Muscle layer of colon (tissue), 2 donors: ENCODE data around the gene MYO5B.

Source experiments
- H3K27ac ChIP-seq: one replicate; pipeline ENCODE4 v1.7.0; 2013; ENCODE audit warnings: low read depth, mild to moderate bottlenecking, low read length, moderate library complexity
- H3K27me3 ChIP-seq, 2 donors: one replicate each; pipeline ENCODE4 v1.7.0; 2013; ENCODE audit warnings: low read length in 2 of 2, mild to moderate bottlenecking in 2 of 2; ENCODE audit not compliant: insufficient read depth in 2 of 2, control insufficient read depth in 1 of 2
- H3K36me3 ChIP-seq: one replicate; pipeline ENCODE4 v1.7.0; 2013; ENCODE audit warnings: mild to moderate bottlenecking, low read length; ENCODE audit not compliant: insufficient read depth
- H3K4me1 ChIP-seq: one replicate; pipeline ENCODE4 v1.7.0; 2013; ENCODE audit warnings: mild to moderate bottlenecking, low read length; ENCODE audit not compliant: insufficient read depth
- H3K4me3 ChIP-seq, 2 donors: one replicate each; pipeline ENCODE4 v1.7.0; 2013; ENCODE audit warnings: low read length in 2 of 2, low read depth in 1 of 2, mild to moderate bottlenecking in 1 of 2, moderate library complexity in 1 of 2
- H3K9ac ChIP-seq: one replicate; pipeline ENCODE4 v1.7.0; 2013; ENCODE audit warnings: low read length
- H3K9me3 ChIP-seq: one replicate; pipeline ENCODE4 v1.7.0; 2013; ENCODE audit warnings: mild to moderate bottlenecking, low read length
- donor health status: abdominal sarcoma.
- donor health status: Adenocarcinoma of cecum.

MYO5B gene

GRCh38 chr18:49833814-49834213, 361.1 kb downstream of the MYO5B start:
- H3K27me3 ChIP-seq = no peaks in the 10 kb centered on the region
- H3K27ac ChIP-seq = no peak overlapping the region
- H3K9me3 ChIP-seq = no peaks in the 10 kb centered on the region
- H3K4me3 ChIP-seq = no peak overlapping the region
- no peaks in the 10 kb centered on the region for H3K4me1 ChIP-seq
- H3K9ac ChIP-seq = no peak overlapping the region
- H3K36me3 ChIP-seq = no peaks in the 10 kb centered on the region

DNA sequence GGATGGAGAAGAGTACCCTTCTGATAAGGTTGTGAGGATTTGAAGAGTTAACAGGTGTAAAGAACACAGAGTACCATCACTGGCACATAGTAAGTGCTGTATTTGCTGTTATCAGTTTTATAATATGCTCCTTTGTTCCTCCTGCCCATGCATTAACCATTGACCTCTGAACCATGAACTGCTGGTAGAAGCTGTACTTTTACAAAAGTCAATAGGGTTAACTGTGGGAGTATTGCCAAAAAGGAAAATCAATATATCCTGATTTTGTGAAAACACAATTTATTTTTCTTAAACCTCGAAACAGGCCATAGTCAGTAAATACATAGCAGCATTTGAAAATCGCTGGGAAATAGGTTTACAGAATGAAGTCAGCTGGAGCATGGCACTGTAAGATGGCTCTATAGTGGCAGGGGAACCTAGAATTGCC, 362.7 kb downstream of the MYO5B start:
- Histone ChIP-seq H3K27me3 (no peaks in the 10 kb centered on the region), H3K4me3 (no peak overlapping the region), H3K36me3 (no peaks in the 10 kb centered on the region), H3K4me1 (no peaks in the 10 kb centered on the region), H3K9ac (no peak overlapping the region), H3K27ac (no peak overlapping the region), H3K9me3 (no peaks in the 10 kb centered on the region)

- H3K27me3 ChIP-seq = no peaks in the 10 kb centered on the region
- H3K36me3 ChIP-seq = no peaks in the 10 kb centered on the region
- H3K4me3 ChIP-seq = no peak overlapping the region
- H3K27ac ChIP-seq = no peak overlapping the region
- H3K4me1 ChIP-seq = no peaks in the 10 kb centered on the region
- no peaks in the 10 kb centered on the region for H3K9me3 ChIP-seq
- H3K9ac ChIP-seq = no peak overlapping the region
Observed at GRCh38 chr18:49827996-49828395, 367.0 kb downstream of the MYO5B start.

DNA sequence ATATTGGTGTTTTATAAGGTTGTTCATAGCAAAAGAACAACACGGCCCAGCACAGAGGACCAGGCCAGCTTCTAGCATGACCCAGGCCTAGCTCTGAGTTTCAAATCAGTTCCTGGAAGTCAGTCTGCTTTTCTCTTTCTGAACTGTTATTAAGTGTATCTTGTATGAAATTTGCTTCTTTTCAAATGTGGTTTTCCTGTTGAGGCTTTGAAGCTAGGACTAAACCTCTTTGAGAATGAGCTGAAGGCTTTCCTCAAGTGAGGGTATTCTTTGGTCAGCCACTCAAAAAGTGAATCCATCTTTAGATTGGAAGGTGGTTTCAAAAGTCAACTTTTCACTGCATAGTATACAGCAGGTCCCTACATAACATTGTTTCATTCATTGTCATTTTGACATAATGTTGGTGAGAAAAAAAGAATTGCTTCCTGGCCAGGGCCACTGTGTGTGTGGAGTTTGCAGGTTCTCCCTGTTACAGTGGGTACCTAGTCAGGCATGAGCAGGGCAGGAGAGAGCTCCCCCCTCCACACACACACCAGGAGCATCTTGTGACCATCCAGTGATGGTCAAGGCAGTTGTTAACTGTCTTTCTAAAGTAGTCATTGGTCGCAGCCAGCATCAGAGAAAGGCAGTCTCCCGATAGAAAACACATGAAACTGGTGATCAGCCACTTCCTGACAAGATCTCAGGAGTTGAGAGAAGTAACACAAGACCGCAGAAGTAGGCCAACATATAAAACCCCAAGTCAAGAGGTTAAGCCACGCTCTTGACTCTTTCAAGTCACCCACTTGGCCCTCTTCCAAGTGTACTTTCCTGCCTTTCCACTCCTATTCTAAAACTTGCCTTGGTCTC, 374.9 kb downstream of the MYO5B start:
- Histone ChIP-seq H3K9ac (no peak overlapping the region), H3K4me3 (no peak overlapping the region), H3K27me3 (no peaks in the 10 kb centered on the region), H3K27ac (no peak overlapping the region), H3K4me1 (no peaks in the 10 kb centered on the region), H3K36me3 (no peaks in the 10 kb centered on the region), H3K9me3 (no peaks in the 10 kb centered on the region)

GRCh38 chr18:49819071-49819662, 375.8 kb downstream of the MYO5B start:
- Histone ChIP-seq H3K27me3 (no peaks in the 10 kb centered on the region), H3K4me3 (no peak overlapping the region)

GRCh38 chr18:49817947-49818346, 377.0 kb downstream of the MYO5B start:
- Histone ChIP-seq H3K36me3 (no peaks in the 10 kb centered on the region), H3K9ac (no peak overlapping the region), H3K4me1 (peaks cover 6% of the 10 kb centered on the region), H3K4me3 (no peak overlapping the region), H3K27ac (no peak overlapping the region), H3K9me3 (no peaks in the 10 kb centered on the region), H3K27me3 (no peaks in the 10 kb centered on the region)

More at GRCh38 chr18:49819071-49819662, 375.8 kb downstream of the MYO5B start:
- peaks cover 6% of the 10 kb centered on the region for H3K4me1 ChIP-seq
- H3K36me3 ChIP-seq = no peaks in the 10 kb centered on the region
- no peaks in the 10 kb centered on the region for H3K9me3 ChIP-seq
- no peak overlapping the region for H3K9ac ChIP-seq
- H3K27ac ChIP-seq = no peak overlapping the region

- Histone ChIP-seq H3K9ac (no peak overlapping the region), H3K36me3 (no peaks in the 10 kb centered on the region), H3K27me3 (no peaks in the 10 kb centered on the region), H3K9me3 (no peaks in the 10 kb centered on the region), H3K4me3 (no peak overlapping the region), H3K4me1 (peaks cover 21% of the 10 kb centered on the region), H3K27ac (no peak overlapping the region)
Observed at GRCh38 chr18:49815927-49816326, 379.0 kb downstream of the MYO5B start.

GRCh38 chr18:49814147-49814499, 380.8 kb downstream of the MYO5B start:
- H3K27me3 ChIP-seq = no peaks in the 10 kb centered on the region
- H3K4me1 ChIP-seq = peaks cover 21% of the 10 kb centered on the region
- H3K27ac ChIP-seq = peak overlapping the region; percentile 97
- no peaks in the 10 kb centered on the region for H3K9me3 ChIP-seq
- peak overlapping the region; percentile 90 to 92 for H3K4me3 ChIP-seq
- peak overlapping the region; percentile 73 for H3K9ac ChIP-seq
- no peaks in the 10 kb centered on the region for H3K36me3 ChIP-seq

DNA sequence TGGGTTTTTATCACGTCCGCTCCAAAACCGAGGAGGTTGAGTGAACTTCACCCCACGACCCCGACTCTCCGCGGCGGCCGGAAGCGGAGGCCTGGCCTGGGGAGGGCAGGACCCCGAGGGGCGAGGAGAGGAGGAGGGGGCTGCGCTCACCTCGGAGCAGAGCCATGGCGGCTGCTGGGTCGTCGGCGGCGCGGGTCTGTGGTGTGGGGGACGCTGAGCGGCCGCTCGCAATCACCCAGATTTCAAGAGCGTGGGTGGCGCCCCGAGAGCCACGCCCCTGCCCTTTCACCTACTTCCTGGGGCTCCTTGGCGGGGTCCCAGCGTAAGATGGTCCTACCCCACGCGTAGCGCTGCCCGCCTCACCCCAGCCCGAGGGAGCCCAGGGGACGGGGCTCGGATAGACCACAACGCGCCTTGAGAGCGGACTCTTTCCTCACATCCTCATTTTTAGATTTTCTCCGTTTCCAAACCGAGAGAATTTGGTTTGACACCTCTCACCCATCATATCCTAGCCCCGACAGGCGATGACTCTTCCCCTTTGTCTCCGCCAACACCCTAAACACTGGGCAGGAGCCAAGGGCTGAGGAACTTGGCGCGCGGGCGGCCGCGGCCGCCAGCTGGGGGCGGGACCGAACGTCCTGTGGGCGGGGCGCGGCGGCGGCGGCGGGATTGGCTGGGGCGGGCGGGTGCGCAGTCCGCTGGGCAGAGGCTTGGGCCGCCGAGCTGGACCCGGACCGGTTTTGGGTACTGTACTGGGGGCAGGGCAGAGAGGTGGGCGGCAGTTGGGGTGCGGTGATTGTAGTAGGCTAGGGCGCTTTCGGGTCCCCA, 381.4 kb downstream of the MYO5B start, which contains the start of gene ACAA2:
Gene ACAA2, minus strand, starts transcription at position 215 of the 828 bp plus-strand sequence. Its CDS starts 49 bp downstream, at position 166.
- no peaks in the 10 kb centered on the region for H3K36me3 ChIP-seq
- peak within 1 kb of the TSS; percentile 92 for H3K9ac ChIP-seq
- H3K9me3 ChIP-seq = no peaks in the 10 kb centered on the region
- peak within 1 kb of the TSS; percentile 90 to 92 for H3K4me3 ChIP-seq
- no peaks in the 10 kb centered on the region for H3K27me3 ChIP-seq
- H3K4me1 ChIP-seq = peaks cover 21% of the 10 kb centered on the region
- H3K27ac ChIP-seq = peak within 1 kb of the TSS; percentile 97

DNA sequence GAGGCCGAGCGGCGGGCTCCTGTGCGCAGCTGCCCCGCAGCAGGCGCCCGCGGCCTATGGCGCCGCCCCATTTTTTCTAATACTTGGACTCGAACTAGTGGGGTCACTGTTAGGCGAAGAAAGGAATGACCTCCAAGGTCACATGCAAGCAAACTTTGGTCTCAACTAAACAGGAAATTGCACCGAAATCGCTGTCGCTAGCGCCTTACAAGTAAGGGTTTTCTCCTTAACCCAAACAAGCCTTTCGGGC, 382.0 kb downstream of the MYO5B start:
- H3K9me3 ChIP-seq = no peaks in the 10 kb centered on the region
- H3K27me3 ChIP-seq = no peaks in the 10 kb centered on the region
- peak overlapping the region; percentile 92 for H3K9ac ChIP-seq
- no peaks in the 10 kb centered on the region for H3K36me3 ChIP-seq
- peaks cover 21% of the 10 kb centered on the region for H3K4me1 ChIP-seq
- peak overlapping the region; percentile 97 for H3K27ac ChIP-seq
- H3K4me3 ChIP-seq = peak overlapping the region; percentile 90 to 92

GRCh38 chr18:49812286-49813068, 382.5 kb downstream of the MYO5B start:
- Histone ChIP-seq H3K4me1 (peaks cover 21% of the 10 kb centered on the region), H3K9me3 (no peaks in the 10 kb centered on the region), H3K27me3 (no peaks in the 10 kb centered on the region), H3K4me3 (peak overlapping the region; percentile 90 to 92), H3K9ac (peak overlapping the region; percentile 92), H3K27ac (peak overlapping the region; percentile 97), H3K36me3 (no peaks in the 10 kb centered on the region)
